ENCODE results near the gene CSAG3. TPM values are rescaled to one million over a fixed set of nuclear protein-coding genes. Genes with fewer than 3 reads are reported as not detected.
"Not testable (repeated sequence)": the region's sequence is repeated elsewhere in the genome, so short reads cannot be mapped to it uniquely, and the experiment has no call there.

Gene CSAG3
- total RNA-seq, 1 donor = not detected

DNA sequence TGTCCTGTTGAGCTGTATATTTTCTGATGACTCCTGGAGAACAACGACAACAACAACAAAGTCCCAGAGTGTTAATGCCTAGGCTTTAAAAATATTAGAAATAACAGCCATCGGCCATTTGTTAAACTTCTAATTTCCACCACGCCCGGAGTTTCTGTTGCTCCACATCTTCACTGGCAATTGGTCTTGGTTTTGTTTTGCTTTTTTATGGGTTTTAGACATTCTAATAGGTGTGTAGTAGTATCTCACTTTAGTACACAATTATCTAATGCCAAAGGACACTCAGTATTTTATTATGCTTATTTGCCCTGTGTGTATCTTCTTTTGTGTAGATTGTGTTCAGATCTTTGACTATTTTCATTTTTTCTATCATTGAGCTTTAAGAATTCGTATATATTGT lies 20.5 kb upstream of the CSAG3 start:
- TF ChIP-seq, protein P1, sequence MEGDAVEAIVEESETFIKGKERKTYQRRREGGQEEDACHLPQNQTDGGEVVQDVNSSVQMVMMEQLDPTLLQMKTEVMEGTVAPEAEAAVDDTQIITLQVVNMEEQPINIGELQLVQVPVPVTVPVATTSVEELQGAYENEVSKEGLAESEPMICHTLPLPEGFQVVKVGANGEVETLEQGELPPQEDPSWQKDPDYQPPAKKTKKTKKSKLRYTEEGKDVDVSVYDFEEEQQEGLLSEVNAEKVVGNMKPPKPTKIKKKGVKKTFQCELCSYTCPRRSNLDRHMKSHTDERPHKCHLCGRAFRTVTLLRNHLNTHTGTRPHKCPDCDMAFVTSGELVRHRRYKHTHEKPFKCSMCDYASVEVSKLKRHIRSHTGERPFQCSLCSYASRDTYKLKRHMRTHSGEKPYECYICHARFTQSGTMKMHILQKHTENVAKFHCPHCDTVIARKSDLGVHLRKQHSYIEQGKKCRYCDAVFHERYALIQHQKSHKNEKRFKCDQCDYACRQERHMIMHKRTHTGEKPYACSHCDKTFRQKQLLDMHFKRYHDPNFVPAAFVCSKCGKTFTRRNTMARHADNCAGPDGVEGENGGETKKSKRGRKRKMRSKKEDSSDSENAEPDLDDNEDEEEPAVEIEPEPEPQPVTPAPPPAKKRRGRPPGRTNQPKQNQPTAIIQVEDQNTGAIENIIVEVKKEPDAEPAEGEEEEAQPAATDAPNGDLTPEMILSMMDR (IDR thresholded peaks at IDR 0.05; ENCODE audit: insufficient read depth, low read length) = no peak
- no peak for DNase-seq (ENCODE audit: low read depth)
- H3K4me3 ChIP-seq (ENCODE audit: low read depth, low read length) = no peak overlapping the region

DNA sequence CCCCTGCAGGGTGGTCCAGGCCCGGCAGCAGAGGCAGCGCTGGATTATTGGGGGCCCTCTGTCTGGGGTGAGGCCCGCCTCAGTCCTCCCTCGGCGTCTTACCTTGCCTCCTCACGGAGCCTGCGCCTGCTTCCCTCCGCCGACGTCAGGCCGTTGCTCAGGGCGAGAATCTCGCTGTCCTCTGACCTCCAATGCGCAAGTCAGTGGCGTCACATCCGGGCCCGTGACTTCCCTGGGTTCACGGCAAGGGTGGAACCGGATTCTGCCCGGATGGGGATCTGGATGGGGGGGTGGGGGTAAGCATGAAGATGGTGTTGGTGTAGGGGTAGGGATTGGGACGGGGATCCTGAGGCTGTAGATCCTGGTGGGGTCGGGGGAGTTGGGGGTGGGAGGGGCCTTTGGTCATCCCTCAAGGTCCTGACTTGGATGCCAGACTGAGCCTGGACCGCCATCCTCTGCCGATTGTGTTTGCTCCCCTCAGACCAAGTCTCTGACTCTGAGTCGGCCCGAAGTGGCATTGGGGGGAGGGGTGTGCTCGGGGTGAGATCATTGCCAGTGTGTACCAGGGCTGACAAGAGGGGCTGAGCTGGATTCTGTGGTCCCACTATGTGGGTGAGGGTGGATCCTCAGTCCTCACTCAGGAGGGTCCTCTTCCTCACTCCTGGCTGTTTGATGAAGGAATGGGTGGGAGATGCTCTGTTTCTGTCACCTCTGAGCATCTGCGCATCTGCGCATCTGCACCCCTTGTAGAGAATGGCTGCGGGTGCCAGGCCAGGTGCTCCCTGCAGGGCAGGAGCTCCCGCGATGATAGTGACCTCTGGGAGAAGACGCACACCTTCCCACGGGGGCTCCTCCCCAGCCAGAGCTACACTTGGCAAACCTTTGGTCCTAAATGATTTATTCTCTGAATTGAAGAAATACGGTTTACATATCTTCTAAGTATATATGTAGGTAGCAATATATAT lies 5.0 kb upstream of the CSAG3 start, which contains the start of gene MAGEA2:
Gene MAGEA2 (minus strand): TSS at position 157 of the 965 bp plus-strand sequence. CDS start 2,479 bp downstream, outside the sequence.
- not testable (repeated sequence) for H3K4me3 ChIP-seq (ENCODE audit: low read depth, low read length); DNase-seq (ENCODE audit: low read depth)

DNA sequence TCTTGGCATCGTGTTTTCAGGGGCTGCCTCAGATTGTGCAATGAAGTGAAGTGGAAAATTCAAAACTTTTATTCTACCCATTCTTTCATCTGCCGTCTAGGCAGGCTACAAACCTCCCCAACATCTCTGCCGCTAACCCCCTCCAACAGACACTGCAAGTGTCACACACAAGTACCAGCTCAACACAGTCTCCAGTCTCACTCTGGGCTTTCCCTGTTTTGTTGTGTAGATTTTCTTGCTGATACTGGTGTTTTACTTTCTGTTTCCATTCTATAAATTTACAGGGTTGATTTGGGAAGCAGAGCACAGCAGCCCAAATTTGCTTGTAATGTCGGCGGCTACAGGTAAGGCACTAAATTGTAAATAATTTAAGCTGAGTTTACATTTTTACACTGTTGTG lies 4.1 kb upstream of the CSAG3 start:
- H3K4me3 ChIP-seq (ENCODE audit: low read depth, low read length); DNase-seq (ENCODE audit: low read depth): not testable (repeated sequence)

DNA sequence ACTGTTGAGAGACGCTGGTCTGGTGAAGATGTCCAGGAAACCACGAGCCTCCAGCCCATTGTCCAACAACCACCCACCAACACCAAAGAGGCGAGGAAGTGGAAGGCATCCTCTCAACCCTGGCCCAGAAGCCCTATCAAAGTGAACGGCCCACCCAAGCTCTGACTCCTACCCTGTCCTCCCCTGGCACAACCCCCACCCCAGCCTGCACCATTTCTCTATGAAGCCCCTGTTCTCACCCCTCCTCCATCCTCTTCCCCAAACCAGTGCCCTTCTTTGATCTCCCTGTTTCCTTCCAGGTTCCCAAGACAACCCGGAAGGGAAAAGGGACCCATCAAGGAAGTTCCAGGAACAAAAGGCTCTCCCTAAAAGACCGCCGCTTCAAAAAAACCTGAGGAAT lies 526 bp downstream of the CSAG3 start:
- not testable (repeated sequence) for DNase-seq (ENCODE audit: low read depth); H3K4me3 ChIP-seq (ENCODE audit: low read depth, low read length)

DNA sequence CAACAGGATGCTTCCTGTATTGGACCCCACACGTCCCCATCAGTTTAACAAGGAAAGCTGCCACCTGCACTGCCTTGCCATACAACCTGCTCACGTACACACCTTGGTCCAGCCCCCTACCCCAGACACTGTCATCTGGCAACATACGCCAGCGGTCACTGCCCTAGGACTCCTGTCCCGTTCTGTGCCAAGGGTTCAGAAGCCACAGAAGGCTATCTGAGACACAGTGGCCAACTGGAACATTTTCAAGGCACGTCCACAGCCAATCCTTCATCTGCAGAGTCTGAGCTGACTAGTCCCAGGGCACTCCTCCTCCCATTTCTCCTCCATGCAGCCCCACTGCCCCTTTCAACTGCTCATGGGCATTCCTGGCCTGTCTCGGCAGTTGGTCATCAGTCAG lies 2.6 kb downstream of the CSAG3 start:
- not testable (repeated sequence) for H3K4me3 ChIP-seq (ENCODE audit: low read depth, low read length); DNase-seq (ENCODE audit: low read depth)

DNA sequence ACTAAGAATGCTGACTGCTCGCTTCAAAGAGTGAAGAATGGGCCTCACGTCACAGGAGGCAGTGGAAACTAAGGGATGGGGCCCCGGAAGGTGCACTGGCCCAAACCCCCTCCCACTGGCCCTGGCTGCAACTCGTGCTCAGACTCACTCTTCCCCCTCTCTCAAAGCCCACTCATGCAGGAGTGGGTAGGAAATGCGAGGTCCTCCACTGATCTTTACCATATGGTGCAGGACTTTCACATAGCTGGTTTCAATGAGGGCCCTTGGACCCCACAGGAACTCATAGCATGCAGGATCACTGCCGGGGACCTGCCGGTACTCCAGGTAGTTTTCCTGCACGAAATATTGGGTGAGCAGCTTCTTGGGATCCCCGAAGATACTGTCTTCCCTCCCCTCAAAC lies 7.5 kb downstream of the CSAG3 start:
- not testable (repeated sequence) for H3K4me3 ChIP-seq (ENCODE audit: low read depth, low read length); DNase-seq (ENCODE audit: low read depth)

DNA sequence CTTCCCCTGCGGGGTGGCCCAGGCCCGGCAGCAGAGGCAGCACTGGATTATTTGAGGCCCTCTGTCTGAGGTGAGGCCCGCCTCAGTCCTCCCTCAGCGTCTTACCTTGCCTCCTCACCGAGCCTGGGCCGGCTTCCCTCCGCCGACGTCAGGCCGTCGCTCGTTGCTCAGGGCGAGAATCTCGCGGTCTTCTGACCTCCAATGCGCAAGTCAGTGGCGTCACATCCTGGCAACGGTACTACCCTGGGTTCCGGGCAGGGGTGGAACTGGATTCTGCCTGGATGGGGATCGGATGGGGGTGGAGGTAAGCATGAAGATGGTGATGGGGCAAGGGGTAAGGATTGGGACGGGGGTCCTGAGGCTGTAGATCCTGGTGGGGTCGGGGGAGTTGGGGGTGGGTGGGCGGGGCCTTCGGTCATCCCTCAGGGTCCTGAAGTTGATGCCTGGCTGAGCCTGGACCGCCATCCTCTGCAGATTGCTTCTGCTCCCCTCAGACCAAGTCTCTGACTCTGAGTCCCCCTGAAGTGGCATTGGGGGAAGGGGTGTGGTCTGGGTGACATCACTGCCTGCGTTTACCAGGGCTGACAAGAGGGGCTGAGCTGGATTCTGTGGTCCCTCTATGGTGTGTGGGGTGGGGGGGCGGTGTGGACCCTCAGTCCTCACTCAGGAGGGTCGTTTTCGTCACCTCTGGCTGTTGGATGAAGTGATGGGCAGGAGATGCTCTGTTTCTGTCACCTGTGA lies 10.7 kb downstream of the CSAG3 start, which contains the start of gene MAGEA6:
Gene MAGEA6 (minus strand): TSS at position 141 of the 741 bp plus-strand sequence. CDS start 2,039 bp downstream, outside the sequence.
- not testable (repeated sequence) for DNase-seq (ENCODE audit: low read depth)

DNA sequence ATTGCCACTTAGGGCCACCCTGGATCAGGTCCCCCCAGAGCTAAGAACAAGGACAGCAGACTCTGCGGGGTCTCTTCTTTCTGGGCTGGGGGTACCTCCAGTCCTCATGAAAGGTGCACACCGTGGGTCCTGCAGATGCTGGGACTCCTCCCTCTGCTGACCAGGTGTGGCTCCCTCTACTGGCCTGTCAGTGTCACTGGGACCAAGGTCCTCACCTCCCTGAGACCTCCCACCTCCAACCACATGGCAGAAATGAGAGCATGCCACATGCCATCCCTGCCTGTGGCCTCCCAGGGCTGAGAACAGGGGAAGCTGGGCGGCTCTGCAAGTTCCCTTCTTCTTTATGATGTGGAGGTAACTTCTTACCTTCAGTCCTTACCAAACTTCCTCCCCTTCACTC lies 28.0 kb downstream of the CSAG3 start:
- not testable (repeated sequence) for DNase-seq (ENCODE audit: low read depth); H3K4me3 ChIP-seq (ENCODE audit: low read depth, low read length)

More for the DNA sequence above, 10.7 kb downstream of the CSAG3 start, which contains the start of gene MAGEA6:
- H3K4me3 ChIP-seq (ENCODE audit: low read depth, low read length) = not testable (repeated sequence)

DNA sequence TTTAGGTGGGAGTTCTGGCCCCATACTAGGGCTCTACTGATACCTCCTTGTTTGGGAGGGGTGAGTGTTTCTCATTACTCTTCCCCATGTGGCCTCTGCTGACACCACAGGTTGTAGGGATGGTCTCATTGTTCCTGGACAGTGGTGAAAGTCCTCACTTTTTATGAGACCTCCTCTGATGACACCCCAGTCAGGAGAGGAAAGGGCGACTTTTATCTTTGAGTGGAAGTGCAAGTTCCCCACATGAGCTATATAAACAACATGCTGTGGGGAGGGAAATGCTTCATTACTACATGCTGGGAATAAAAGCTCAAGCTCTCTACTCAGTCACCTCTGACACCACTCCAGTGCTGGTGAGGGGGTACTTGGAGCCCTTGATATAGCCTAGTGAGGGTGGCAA lies 39.9 kb downstream of the CSAG3 start:
- TF ChIP-seq, protein P1 (IDR thresholded peaks at IDR 0.05; ENCODE audit: insufficient read depth, low read length) = no peak
- no peak for DNase-seq (ENCODE audit: low read depth)
- no peak overlapping the region for H3K4me3 ChIP-seq (ENCODE audit: low read depth, low read length)

DNA sequence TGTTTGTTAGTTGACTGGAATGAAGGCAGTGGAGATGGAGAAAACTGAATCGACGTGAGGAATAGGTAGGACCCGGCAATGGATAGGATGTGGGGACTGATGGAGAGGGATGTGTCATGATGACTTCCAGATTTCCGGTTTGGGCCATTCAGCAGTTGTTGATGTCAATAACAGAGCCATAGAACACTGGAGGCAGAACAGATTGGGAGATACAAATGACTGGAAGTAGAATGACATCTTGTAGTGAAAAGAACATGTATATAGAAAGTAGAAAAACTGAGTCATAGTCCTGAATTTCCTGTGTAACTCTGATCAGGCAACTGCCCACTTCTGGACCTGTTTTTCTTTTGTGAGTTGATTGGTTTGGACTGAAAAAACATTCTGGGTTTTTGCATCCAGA lies 47.0 kb downstream of the CSAG3 start:
- no peak overlapping the region for H3K4me3 ChIP-seq (ENCODE audit: low read depth, low read length)
- TF ChIP-seq, protein P1 (IDR thresholded peaks at IDR 0.05; ENCODE audit: insufficient read depth, low read length) = no peak
- DNase-seq (ENCODE audit: low read depth) = no peak

Other genes starting within 250 kb of the CSAG3 start
- not detected in 2 replicates for gene GABRQ, start 121.3 kb upstream of the CSAG3 start, total RNA-seq (ENCODE audit: low replicate concordance)
- gene MAGEA3, start 60.4 kb upstream of the CSAG3 start, total RNA-seq (ENCODE audit: low replicate concordance) = not detected in 2 replicates
- gene CSAG2, start 49.9 kb upstream of the CSAG3 start, total RNA-seq (ENCODE audit: low replicate concordance) = not detected in 2 replicates
- gene MAGEA2B, start 44.6 kb upstream of the CSAG3 start, total RNA-seq (ENCODE audit: low replicate concordance) = not detected in 2 replicates
- gene CSAG1, start 25.5 kb upstream of the CSAG3 start, total RNA-seq (ENCODE audit: low replicate concordance) = not detected in 2 replicates
- not detected in 2 replicates for gene MAGEA12, start 25.5 kb upstream of the CSAG3 start, total RNA-seq (ENCODE audit: low replicate concordance)
- not detected in 2 replicates for gene MAGEA2, start 5.4 kb upstream of the CSAG3 start, total RNA-seq (ENCODE audit: low replicate concordance)
- not detected in 2 replicates for gene MAGEA6, start 10.5 kb downstream of the CSAG3 start, total RNA-seq (ENCODE audit: low replicate concordance)
- gene CETN2, start 71.5 kb downstream of the CSAG3 start, total RNA-seq (ENCODE audit: low replicate concordance) = 65.7 and 209 TPM in 2 replicates
- 8.8 and 11.7 TPM in 2 replicates for gene NSDHL, start 71.8 kb downstream of the CSAG3 start, total RNA-seq (ENCODE audit: low replicate concordance)
- 1.1 and 4.7 TPM in 2 replicates for gene ZNF185, start 138.8 kb downstream of the CSAG3 start, total RNA-seq (ENCODE audit: low replicate concordance)
- gene PNMA5, start 234.9 kb downstream of the CSAG3 start, total RNA-seq (ENCODE audit: low replicate concordance) = not detected in 2 replicates

Measured in fibroblast of the aortic adventitia (primary cell).